AG04450 (cell line): ENCODE measurements around the gene SNAPC4. TPM values are rescaled to one million over a fixed set of nuclear protein-coding genes. Genes with fewer than 3 reads are reported as not detected.

ENCODE experiments used
- CTCF ChIA-PET: fragments of 300-600, 350-600 bp; formaldehyde crosslinking; extraction: SDS; loops from one replicate; lab custom pipeline; 2022; ENCODE audit warnings: antibody characterized with exemption, inconsistent platforms; lab: Charles Lee
- POLR2A ChIA-PET: fragments of 350-600 bp; formaldehyde crosslinking; extraction: SDS; loops from one replicate; lab custom pipeline; 2021; ENCODE audit warnings: antibody characterized with exemption, inconsistent platforms; lab: Yijun Ruan, JAX
- DNase-seq: peaks from one replicate; pipeline ENCODE4 v3.0.0-alpha.2; 2011; ENCODE audit warnings: low read depth, low spot score
- H3K27ac ChIP-seq: one replicate; pipeline ENCODE4 v1.5.1; 2012; ENCODE audit warnings: low read depth, low read length, control low read depth
- H3K27me3 ChIP-seq: one replicate; pipeline ENCODE4 v1.6.0; 2012; ENCODE audit warnings: low read length; ENCODE audit not compliant: control insufficient read depth, insufficient read depth
- H3K4me3 ChIP-seq: 2 replicates; pipeline ENCODE4 v1.5.1; 2011; ENCODE audit warnings: mild to moderate bottlenecking, low read depth, low read length, control low read depth
- H3K9me3 ChIP-seq: 2 replicates; pipeline ENCODE4 v1.5.1; 2012; ENCODE audit warnings: low read length; ENCODE audit not compliant: control insufficient read depth, insufficient read depth
- CTCF ChIP-seq: IDR thresholded peaks from 2 replicates; pipeline ENCODE4 v1.5.1; 2011; ENCODE audit warnings: low read depth, low read length, control low read depth, inconsistent platforms
- polyA minus RNA-seq: library from RNA; depleted of rRNA, polyadenylated mRNA; stranded (reverse); fragments of >200 nt; gene quantifications from 2 replicates; pipeline ENCODE4 v1.2.3, GENCODE V29; 2011; rRNA and poly(A)+ RNA removed
- polyA plus RNA-seq: library from polyadenylated mRNA; depleted of rRNA; stranded (reverse); fragments of >200 nt; gene quantifications from 2 replicates; pipeline ENCODE4 v1.2.3, GENCODE V29; 2011; rRNA removed

The SNAPC4 gene
- 2.2 and 2.4 TPM in 2 replicates for polyA plus RNA-seq
- polyA minus RNA-seq = 3.4 and 5.4 TPM in 2 replicates

- H3K4me3 ChIP-seq = peak within 1 kb of the TSS; percentile 86
- TF ChIP-seq CTCF = peak; percentile 68
- DNase-seq = peak; percentile 34
- ChIA-PET CTCF (interaction anchor here (0.5 to 3.0 kb wide), 5 partner anchors 9 to 88 kb away, joined by 3 to 36 read pairs (median 5); no protein-coding TSS in a partner anchor), POLR2A (interaction anchor here (1.2 kb wide), 1 partner anchor 37 kb away, joined by 8 read pairs; the partner anchor contains the start of gene DNLZ)
- H3K27ac ChIP-seq = peak within 1 kb of the TSS; percentile 57
- H3K9me3 ChIP-seq = no peaks in the 10 kb centered on the region; the same call in 1 of the 2 replicates
- no peaks in the 10 kb centered on the region for H3K27me3 ChIP-seq
Observed at GRCh38 chr9:136400038-136400834, at the start of gene SNAPC4. SNAPC4 (minus strand) TSS chr9:136400170; CDS start chr9:136398428, 1,742 bp downstream.

GRCh38 chr9:136448655-136449054, 48.7 kb upstream of the SNAPC4 start:
- no peak for DNase-seq
- no peak overlapping the region for H3K4me3 ChIP-seq
- H3K9me3 ChIP-seq = no peaks in the 10 kb centered on the region; the same call in 1 of the 2 replicates
- H3K27me3 ChIP-seq = no peaks in the 10 kb centered on the region
- POLR2A ChIA-PET = no interaction called here
- TF ChIP-seq CTCF = no peak
- CTCF ChIA-PET = no interaction called here
- no peak overlapping the region for H3K27ac ChIP-seq

GRCh38 chr9:136447173-136447778, 47.3 kb upstream of the SNAPC4 start:
- TF ChIP-seq CTCF = no peak
- H3K9me3 ChIP-seq = no peaks in the 10 kb centered on the region; the same call in 1 of the 2 replicates
- POLR2A ChIA-PET = no interaction called here
- H3K27me3 ChIP-seq = no peaks in the 10 kb centered on the region
- CTCF ChIA-PET = interaction anchor here (0.6 kb wide), 1 partner anchor 21 kb away, joined by 3 read pairs; no protein-coding TSS in a partner anchor
- no peak for DNase-seq
- no peak overlapping the region for H3K27ac ChIP-seq
- H3K4me3 ChIP-seq = no peak overlapping the region

GRCh38 chr9:136445799-136446198, 45.8 kb upstream of the SNAPC4 start:
- ChIA-PET CTCF (no interaction called here), POLR2A (interaction anchor here (0.7 kb wide), 1 partner anchor 40 kb away, joined by 3 read pairs; no protein-coding TSS in a partner anchor)
- Histone ChIP-seq H3K27ac (no peak overlapping the region), H3K4me3 (no peak overlapping the region), H3K27me3 (no peaks in the 10 kb centered on the region), H3K9me3 (no peaks in the 10 kb centered on the region; the same call in 1 of the 2 replicates)
- TF ChIP-seq CTCF = no peak
- DNase-seq = no peak
